Smooth muscle cell (in vitro differentiated cells): ENCODE results near the gene PLA2G1B. TPM values are rescaled to one million over a fixed set of nuclear protein-coding genes. Genes with fewer than 3 reads are reported as not detected.

Experiments used
- DNase-seq: peaks from one replicate; lab custom pipeline; 2025; ENCODE audit not compliant: unreplicated experiment; lab: John Stamatoyannopoulos, UW
- H2AFZ ChIP-seq: fragments of 200-600 bp; sonication (generic); 2 replicates; pipeline ENCODE4 v1.6.0; 2016; ENCODE audit warnings: antibody characterized with exemption, low read depth, mild to moderate bottlenecking
- H3F3A ChIP-seq: fragments of 200-600 bp; sonication (generic); 2 replicates; pipeline ENCODE4 v1.6.0; 2017; ENCODE audit warnings: antibody characterized with exemption, low read depth
- H3K27ac ChIP-seq: fragments of 200-600 bp; sonication (generic); 2 replicates; pipeline ENCODE4 v1.5.1; 2016; ENCODE audit warnings: low read depth, mild to moderate bottlenecking
- H3K27me3 ChIP-seq: fragments of 200-600 bp; sonication (generic); 2 replicates; pipeline ENCODE4 v1.6.1; 2016; ENCODE audit warnings: low read depth, mild to moderate bottlenecking
- H3K36me3 ChIP-seq: fragments of 200-600 bp; sonication (generic); 2 replicates; pipeline ENCODE4 v1.5.1; 2016; ENCODE audit warnings: low read depth
- H3K4me1 ChIP-seq: fragments of 200-600 bp; sonication (generic); 2 replicates; pipeline ENCODE4 v1.5.1; 2016; ENCODE audit warnings: low read depth
- H3K4me2 ChIP-seq: fragments of 200-600 bp; sonication (generic); 2 replicates; pipeline ENCODE4 v1.6.0; 2016; ENCODE audit warnings: mild to moderate bottlenecking
- H3K4me3 ChIP-seq: fragments of 200-600 bp; sonication (generic); 2 replicates; pipeline ENCODE4 v1.5.1; 2016; ENCODE audit warnings: mild to moderate bottlenecking
- H3K79me2 ChIP-seq: fragments of 200-600 bp; sonication (generic); 2 replicates; pipeline ENCODE4 v1.6.0; 2016; ENCODE audit warnings: low read depth, mild to moderate bottlenecking
- H3K9ac ChIP-seq: fragments of 200-600 bp; sonication (generic); 2 replicates; pipeline ENCODE4 v1.6.0; 2016; ENCODE audit warnings: low read depth
- H3K9me3 ChIP-seq: fragments of 200-600 bp; sonication (generic); replicated peaks from 2 replicates; pipeline ENCODE4 v1.5.1; 2016; ENCODE audit warnings: low read depth
- H4K20me1 ChIP-seq: fragments of 200-600 bp; sonication (generic); 2 replicates; pipeline ENCODE4 v1.6.0; 2016; ENCODE audit warnings: low read depth
- WGBS: methylation state at CpG from one replicate; pipeline ENCODE4 v1.1.7; 2016; ENCODE audit warnings: low lambda C conversion rate; 5-methylcytosine and 5-hydroxymethylcytosine counted together
- polyA plus RNA-seq: library from polyadenylated mRNA; unstranded; fragments of >200 nt; fragmentation: Nextera tagmentation; extraction: Ambion mirVana; gene quantifications from 2 replicates; pipeline ENCODE4 v1.2.1, GENCODE V29; 2016
- total RNA-seq: library from RNA; depleted of rRNA; stranded (reverse); fragments of >200 nt; gene quantifications from 2 replicates; pipeline ENCODE4 v1.2.3, GENCODE V29; 2014
- TF ChIP-seq, protein P1 (sequence below): fragments of 200-600 bp; sonication (generic); IDR thresholded peaks from 2 replicates; pipeline ENCODE4 v1.5.1; 2017; ENCODE audit warnings: borderline replicate concordance, mild to moderate bottlenecking, antibody characterized with exemption; ENCODE audit not compliant: insufficient read depth, poor library complexity, severe bottlenecking

Gene PLA2G1B
- total RNA-seq (not detected in 2 replicates), polyA plus RNA-seq (not detected in 2 replicates)

DNA sequence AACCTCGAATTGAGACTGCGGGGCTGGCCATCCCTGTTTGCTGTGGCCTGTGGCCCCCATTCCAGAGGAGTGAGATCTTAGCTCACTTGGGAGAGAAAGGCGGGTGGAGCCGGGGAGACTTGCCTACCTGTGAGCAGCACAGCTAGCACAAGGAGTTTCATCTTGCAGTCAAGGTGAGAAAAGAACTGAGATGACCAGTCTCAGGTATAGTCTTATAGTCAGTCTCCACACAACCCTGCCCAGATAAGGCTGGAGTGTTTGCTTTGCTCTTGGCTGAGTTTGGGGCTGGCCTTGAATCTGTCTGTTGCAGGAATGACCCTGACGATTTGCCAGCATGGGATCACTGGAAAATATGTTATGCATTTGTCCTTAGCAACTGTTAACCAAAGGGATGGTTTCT, at the start of gene PLA2G1B:
TSS of gene PLA2G1B (minus strand) at position 187 of the 400 bp plus-strand sequence. CDS start at position 161, 26 bp downstream.
- Histone ChIP-seq H3K9me3 (no peaks in the 10 kb centered on the region), H4K20me1 (no peaks in the 10 kb centered on the region), H2AFZ (no peak within 1 kb of the TSS), H3K4me1 (no peaks in the 10 kb centered on the region), H3K27ac (no peak within 1 kb of the TSS), H3K9ac (no peak within 1 kb of the TSS), H3F3A (no peaks in the 10 kb centered on the region), H3K36me3 (no peaks in the 10 kb centered on the region), H3K27me3 (no peaks in the 10 kb centered on the region), H3K79me2 (no peaks in the 10 kb centered on the region), H3K4me2 (no peak within 1 kb of the TSS), H3K4me3 (no peak within 1 kb of the TSS)
- TF ChIP-seq, protein P1, sequence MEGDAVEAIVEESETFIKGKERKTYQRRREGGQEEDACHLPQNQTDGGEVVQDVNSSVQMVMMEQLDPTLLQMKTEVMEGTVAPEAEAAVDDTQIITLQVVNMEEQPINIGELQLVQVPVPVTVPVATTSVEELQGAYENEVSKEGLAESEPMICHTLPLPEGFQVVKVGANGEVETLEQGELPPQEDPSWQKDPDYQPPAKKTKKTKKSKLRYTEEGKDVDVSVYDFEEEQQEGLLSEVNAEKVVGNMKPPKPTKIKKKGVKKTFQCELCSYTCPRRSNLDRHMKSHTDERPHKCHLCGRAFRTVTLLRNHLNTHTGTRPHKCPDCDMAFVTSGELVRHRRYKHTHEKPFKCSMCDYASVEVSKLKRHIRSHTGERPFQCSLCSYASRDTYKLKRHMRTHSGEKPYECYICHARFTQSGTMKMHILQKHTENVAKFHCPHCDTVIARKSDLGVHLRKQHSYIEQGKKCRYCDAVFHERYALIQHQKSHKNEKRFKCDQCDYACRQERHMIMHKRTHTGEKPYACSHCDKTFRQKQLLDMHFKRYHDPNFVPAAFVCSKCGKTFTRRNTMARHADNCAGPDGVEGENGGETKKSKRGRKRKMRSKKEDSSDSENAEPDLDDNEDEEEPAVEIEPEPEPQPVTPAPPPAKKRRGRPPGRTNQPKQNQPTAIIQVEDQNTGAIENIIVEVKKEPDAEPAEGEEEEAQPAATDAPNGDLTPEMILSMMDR, result no peak
- DNase-seq, result no peak
- WGBS, result 76% methylated on average over 5 of the region's 5 CpGs

DNA sequence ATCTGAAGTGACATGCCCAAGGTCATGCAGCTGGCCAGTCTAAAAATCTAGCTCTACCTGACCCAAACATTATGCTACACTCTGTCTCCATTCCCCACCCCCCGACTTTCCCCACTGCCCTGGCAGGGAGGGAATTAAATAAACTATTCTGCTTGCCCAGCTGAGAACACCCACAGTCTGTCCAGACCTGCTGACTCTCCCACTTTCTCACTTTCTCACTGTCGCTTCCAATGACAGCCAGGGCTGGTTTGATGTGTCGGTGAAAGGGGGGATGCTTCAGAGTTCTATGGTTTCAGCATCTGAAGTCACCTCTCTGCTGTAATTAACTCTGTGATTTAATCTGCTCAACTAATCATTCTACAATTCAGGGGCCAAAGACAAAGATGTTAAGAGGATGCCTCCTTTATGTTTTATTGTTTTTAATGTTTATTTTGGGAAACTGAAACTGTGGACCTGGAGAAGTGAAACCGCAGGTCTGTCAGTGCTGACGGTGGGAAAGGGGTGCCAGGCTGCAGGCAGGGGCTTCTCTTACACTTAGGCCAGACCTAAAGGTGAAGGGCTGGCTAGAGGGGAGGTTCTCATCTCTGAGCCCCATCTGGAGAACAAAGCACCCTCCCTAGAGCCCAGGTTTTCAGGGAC, 49.5 kb upstream of the PLA2G1B start:
- Histone ChIP-seq H3K27me3 (peaks cover 10% of the 10 kb centered on the region), H3F3A (no peaks in the 10 kb centered on the region), H3K36me3 (no peaks in the 10 kb centered on the region), H3K79me2 (no peaks in the 10 kb centered on the region), H3K9me3 (no peaks in the 10 kb centered on the region), H3K4me2 (no peak overlapping the region), H3K9ac (no peak overlapping the region), H3K4me1 (no peaks in the 10 kb centered on the region), H2AFZ (no peak overlapping the region), H3K27ac (no peak overlapping the region), H4K20me1 (no peaks in the 10 kb centered on the region), H3K4me3 (no peak overlapping the region)
- WGBS, result 77% methylated on average over 5 of the region's 5 CpGs
- no peak for DNase-seq
- TF ChIP-seq, protein P1, result no peak

DNA sequence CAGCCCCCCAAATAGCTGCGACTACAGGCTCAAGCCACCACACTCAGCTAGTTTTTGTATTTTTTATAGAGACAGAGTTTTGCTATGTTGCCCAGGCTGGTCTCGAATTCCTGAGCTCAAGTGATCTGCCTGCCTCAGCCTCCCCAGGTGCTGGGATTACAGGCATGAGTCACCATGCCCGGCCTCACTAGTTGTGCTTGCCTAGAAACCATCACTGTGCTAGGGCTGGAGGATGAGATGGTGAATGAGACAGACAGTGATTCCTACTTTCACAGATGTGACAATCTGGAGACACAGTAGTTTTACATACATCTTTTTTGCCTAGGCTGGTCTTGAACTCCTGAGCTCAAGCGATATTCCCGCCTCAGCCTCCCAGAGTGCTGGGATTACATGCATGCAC, 48.8 kb upstream of the PLA2G1B start:
- no peak overlapping the region for H3K4me3 ChIP-seq
- no peak for DNase-seq
- no peak overlapping the region for H3K4me2 ChIP-seq
- no peaks in the 10 kb centered on the region for H3F3A ChIP-seq
- no peaks in the 10 kb centered on the region for H3K36me3 ChIP-seq
- H3K4me1 ChIP-seq, result no peaks in the 10 kb centered on the region
- no peak overlapping the region for H3K9ac ChIP-seq
- 57% methylated on average over 5 of the region's 5 CpGs for WGBS
- no peaks in the 10 kb centered on the region for H3K79me2 ChIP-seq
- H3K27ac ChIP-seq, result no peak overlapping the region
- H4K20me1 ChIP-seq, result no peaks in the 10 kb centered on the region
- H3K27me3 ChIP-seq, result peaks cover 16% of the 10 kb centered on the region
- TF ChIP-seq, protein P1, result no peak
- no peak overlapping the region for H2AFZ ChIP-seq
- H3K9me3 ChIP-seq, result no peaks in the 10 kb centered on the region

DNA sequence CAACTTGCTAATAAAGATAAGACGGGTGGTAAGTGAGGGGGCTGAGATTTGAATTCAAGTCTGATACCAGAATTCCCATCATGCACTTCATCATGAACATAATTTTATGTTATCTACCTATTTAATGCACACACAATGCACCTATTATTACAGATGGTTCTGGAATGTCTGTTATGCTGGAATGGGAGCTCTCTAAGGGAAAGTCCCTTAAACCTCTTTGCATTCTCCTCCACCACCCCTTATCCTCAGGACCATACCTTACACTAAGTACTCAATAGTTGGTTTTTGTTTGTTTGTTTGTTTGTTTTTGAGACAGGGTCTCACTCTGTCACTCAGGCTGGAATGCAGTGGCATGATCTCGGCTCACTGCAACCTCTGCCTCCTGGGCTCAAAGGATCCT, 48.4 kb upstream of the PLA2G1B start:
- Histone ChIP-seq H3K36me3 (no peaks in the 10 kb centered on the region), H3K9ac (no peak overlapping the region), H3F3A (no peaks in the 10 kb centered on the region), H2AFZ (no peak overlapping the region), H4K20me1 (no peaks in the 10 kb centered on the region), H3K27ac (no peak overlapping the region), H3K9me3 (no peaks in the 10 kb centered on the region), H3K27me3 (peaks cover 20% of the 10 kb centered on the region), H3K4me1 (no peaks in the 10 kb centered on the region), H3K4me3 (no peak overlapping the region), H3K4me2 (no peak overlapping the region), H3K79me2 (no peaks in the 10 kb centered on the region)
- DNase-seq, result no peak
- WGBS, result 59% methylated on average over 2 of the region's 2 CpGs
- TF ChIP-seq, protein P1, result no peak
